SK-N-SH (cell line): ENCODE results near the gene F11R. TPM values are rescaled to one million over a fixed set of nuclear protein-coding genes. Genes with fewer than 3 reads are reported as not detected.
"Not testable (repeated sequence)": the region's sequence is repeated elsewhere in the genome, so short reads cannot be mapped to it uniquely, and the experiment has no call there.

Experiments used
- CTCF ChIA-PET: fragments of 300-600, 350-600 bp; formaldehyde crosslinking; extraction: SDS; loops from one replicate; lab custom pipeline; 2021; lab: Yijun Ruan, JAX
- POLR2A ChIA-PET: fragments of 350-600 bp; sonication (Branson Sonifier 250); formaldehyde crosslinking; extraction: SDS; loops from one replicate; lab custom pipeline; 2020; ENCODE audit warnings: antibody characterized with exemption, inconsistent platforms; lab: Yijun Ruan, JAX
- DNase-seq: peaks from one replicate; pipeline ENCODE4 v3.0.0; 2012
- H2AFZ ChIP-seq: fragments of 200-600 bp; sonication (generic); 2 replicates; pipeline ENCODE4 v1.8.1; 2016; ENCODE audit warnings: antibody characterized with exemption, mild to moderate bottlenecking, low read depth
- H3F3A ChIP-seq: fragments of 200-600 bp; sonication (generic); replicated peaks from 2 replicates; pipeline ENCODE3; 2016; ENCODE audit warnings: antibody characterized with exemption, mild to moderate bottlenecking; ENCODE audit not compliant: insufficient read depth
- H3K27ac ChIP-seq, 2 experiments: fragments of 200-500 bp in 1 of 2; fragments of 200-600 bp in 1 of 2; sonication (Bioruptor generic) in 1 of 2; sonication (generic), shearing (Covaris generic) in 1 of 2; 2 replicates each; pipeline versions ENCODE4 v1.5.1 to v1.6.1; 2014 to 2016; ENCODE audit warnings: low read depth in 2 of 2, inconsistent platforms in 1 of 2, low read length in 1 of 2, mild to moderate bottlenecking in 1 of 2, mixed read lengths in 1 of 2
- H3K27me3 ChIP-seq: fragments of 200-600 bp; sonication (generic), shearing (Covaris generic); 2 replicates; pipeline ENCODE4 v1.6.1; 2016; ENCODE audit warnings: mixed run types; ENCODE audit not compliant: insufficient read depth
- H3K36me3 ChIP-seq, 2 experiments: fragments of 200-500 bp in 1 of 2; fragments of 200-600 bp in 1 of 2; sonication (Bioruptor generic) in 1 of 2; sonication (generic) in 1 of 2; replicated peaks in 1 of 2; 2 replicates each; pipeline versions ENCODE3 to v1.5.1; 2014 to 2016; ENCODE audit warnings: low read length in 1 of 2, mild to moderate bottlenecking in 1 of 2; ENCODE audit not compliant: insufficient read depth in 2 of 2, control insufficient read depth in 1 of 2
- H3K4me1 ChIP-seq, 2 experiments: fragments of 200-500 bp in 1 of 2; fragments of 200-600 bp in 1 of 2; sonication (Bioruptor generic) in 1 of 2; sonication (generic), shearing (Covaris generic) in 1 of 2; 2 replicates each; pipeline versions ENCODE4 v1.5.1 to v1.6.1; 2014 to 2016; ENCODE audit warnings: low read depth in 1 of 2, low read length in 1 of 2, mixed run types in 1 of 2; ENCODE audit not compliant: insufficient read depth in 2 of 2, control insufficient read depth in 1 of 2
- H3K4me2 ChIP-seq: fragments of 200-600 bp; sonication (generic), shearing (Covaris generic); 2 replicates; pipeline ENCODE4 v1.6.1; 2017; ENCODE audit warnings: mixed run types
- H3K4me3 ChIP-seq, 2 experiments: fragments of 200-500 bp in 1 of 2; fragments of 200-600 bp in 1 of 2; sonication (Bioruptor generic) in 1 of 2; sonication (generic), shearing (Covaris generic) in 1 of 2; 2 replicates each; pipeline versions ENCODE4 v1.5.1 to v1.8.1; 2014 to 2016; ENCODE audit warnings: low read depth in 2 of 2, inconsistent platforms in 1 of 2, low read length in 1 of 2, mild to moderate bottlenecking in 1 of 2, mixed read lengths in 1 of 2, moderate library complexity in 1 of 2
- H3K79me2 ChIP-seq: fragments of 200-600 bp; sonication (generic); 2 replicates; pipeline ENCODE4 v1.8.1; 2017; ENCODE audit warnings: mild to moderate bottlenecking; ENCODE audit not compliant: insufficient read depth
- H3K9ac ChIP-seq: fragments of 200-600 bp; sonication (generic); 2 replicates; pipeline ENCODE4 v1.6.1; 2017; ENCODE audit warnings: mixed run types
- H3K9me2 ChIP-seq: fragments of 200-600 bp; sonication (generic); 2 replicates; pipeline ENCODE4 v1.6.1; 2017; ENCODE audit warnings: mixed run types
- H3K9me3 ChIP-seq: fragments of 200-600 bp; sonication (generic); 2 replicates; pipeline ENCODE4 v1.6.1; 2017; ENCODE audit warnings: mixed run types, mild to moderate bottlenecking, moderate library complexity
- H4K20me1 ChIP-seq: fragments of 200-600 bp; sonication (generic); 2 replicates; pipeline ENCODE4 v1.6.1; 2017; ENCODE audit warnings: mild to moderate bottlenecking, mixed run types; ENCODE audit not compliant: insufficient read depth
- CHD2 ChIP-seq: fragments of 150-350 bp; IDR thresholded peaks from 2 replicates; pipeline ENCODE4 v1.6.1; 2018; ENCODE audit warnings: low read length; ENCODE audit not compliant: partially characterized antibody
- ELF1 ChIP-seq: IDR thresholded peaks from 2 replicates; pipeline ENCODE4 v1.4.0; 2012
- FOSL2 ChIP-seq: IDR thresholded peaks from 2 replicates; pipeline ENCODE4 v1.4.0; 2012; ENCODE audit warnings: low read depth, mild to moderate bottlenecking, moderate library complexity, borderline replicate concordance
- FOXM1 ChIP-seq: IDR thresholded peaks from 2 replicates; pipeline ENCODE4 v1.4.0; 2012; ENCODE audit warnings: low read depth, mild to moderate bottlenecking
- GATA2 ChIP-seq: sonication (generic); formaldehyde crosslinking; IDR thresholded peaks from 2 replicates; pipeline ENCODE4 v1.5.0; 2020; ENCODE audit warnings: mild to moderate bottlenecking, missing genetic modification reagents
- MEF2A ChIP-seq: IDR thresholded peaks from 2 replicates; pipeline ENCODE4 v1.4.0; 2012; ENCODE audit warnings: low read depth, borderline replicate concordance
- POLR2AphosphoS5 ChIP-seq: IDR thresholded peaks from 2 replicates; pipeline ENCODE4 v1.6.1; 2012; ENCODE audit warnings: low read depth, low read length
- RAD21 ChIP-seq: IDR thresholded peaks from 2 replicates; pipeline ENCODE4 v1.6.1; 2012; ENCODE audit warnings: mild to moderate bottlenecking, low read length
- REST ChIP-seq: IDR thresholded peaks from 2 replicates; pipeline ENCODE4 v1.6.1; 2012; ENCODE audit warnings: mild to moderate bottlenecking, low read depth, low read length, moderate library complexity
- RFX5 ChIP-seq: IDR thresholded peaks from 2 replicates; pipeline ENCODE4 v1.6.1; 2012; ENCODE audit warnings: mild to moderate bottlenecking, improper control_type of control experiment, low read length
- SIN3A ChIP-seq: IDR thresholded peaks from 2 replicates; pipeline ENCODE4 v1.6.1; 2012; ENCODE audit warnings: low read depth, mild to moderate bottlenecking, low read length, moderate library complexity, borderline replicate concordance
- SMC3 ChIP-seq: IDR thresholded peaks from 2 replicates; pipeline ENCODE4 v1.6.1; 2012; ENCODE audit warnings: low read depth, low read length, improper control_type of control experiment
- TCF12 ChIP-seq: IDR thresholded peaks from 2 replicates; pipeline ENCODE4 v1.4.0; 2012
- USF1 ChIP-seq: IDR thresholded peaks from 2 replicates; pipeline ENCODE4 v1.4.0; 2012; ENCODE audit warnings: low read depth, borderline replicate concordance
- USF2 ChIP-seq: fragments of 150-350 bp; IDR thresholded peaks from 2 replicates; pipeline ENCODE4 v1.6.1; 2017; ENCODE audit warnings: antibody characterized with exemption, low read length, low read depth, borderline replicate concordance
- YY1 ChIP-seq: IDR thresholded peaks from 2 replicates; pipeline ENCODE4 v1.4.0; 2012; ENCODE audit warnings: low read depth, mild to moderate bottlenecking
- WGBS: methylation state at CpG from one replicate; pipeline ENCODE4 v1.1.6; 2017; ENCODE audit warnings: low lambda C conversion rate; 5-methylcytosine and 5-hydroxymethylcytosine counted together
- polyA plus RNA-seq, 3 experiments: library from polyadenylated mRNA; depleted of rRNA; stranded (reverse); fragments of >200 nt; gene quantifications; 2 replicates each; pipeline ENCODE4 v1.2.3, GENCODE V29; 2012
- TF ChIP-seq, protein P1 (sequence below): IDR thresholded peaks from 2 replicates; pipeline ENCODE4 v1.4.0; 2012; ENCODE audit warnings: low read depth

F11R gene
- polyA plus RNA-seq, 1 of the 3 experiments (the other 2 are of a cell fraction), result 9.0 TPM

GRCh38 chr1:161017181-161017580 is 3.8 kb downstream of the F11R start:
- POLR2A ChIA-PET, H3K9me3 ChIP-seq, H3F3A ChIP-seq, H3K4me3 ChIP-seq, H3K4me1 ChIP-seq, H3K27ac ChIP-seq, H2AFZ ChIP-seq, H3K9ac ChIP-seq, H3K27me3 ChIP-seq, H3K4me2 ChIP-seq, H3K9me2 ChIP-seq, DNase-seq, H3K79me2 ChIP-seq, H3K36me3 ChIP-seq, H4K20me1 ChIP-seq: not testable (repeated sequence)
- 59% methylated on average over 7 of the region's 7 CpGs for WGBS
- CTCF ChIA-PET, result interaction anchor here (0.6 kb wide), 1 partner anchor 82 kb away, joined by 3 read pairs; no protein-coding TSS in a partner anchor

- H3K27ac ChIP-seq, H3K9ac ChIP-seq, H3K4me3 ChIP-seq, H4K20me1 ChIP-seq, H3K4me1 ChIP-seq, H3K27me3 ChIP-seq, H3F3A ChIP-seq, CTCF ChIA-PET, H3K9me2 ChIP-seq, H3K36me3 ChIP-seq, H2AFZ ChIP-seq, H3K9me3 ChIP-seq, H3K79me2 ChIP-seq, POLR2A ChIA-PET, DNase-seq, H3K4me2 ChIP-seq: not testable (repeated sequence)
- 53% methylated on average over 1 of the region's 1 CpG for WGBS
These were observed 4.3 kb downstream of the F11R start for GRCh38 chr1:161016683-161017082.

GRCh38 chr1:161013488-161014230 is 7.3 kb downstream of the F11R start:
- Histone ChIP-seq H4K20me1 (no peaks in the 10 kb centered on the region), H3K27ac (no peak overlapping the region), H3K9me2 (no peaks in the 10 kb centered on the region), H3F3A (no peaks in the 10 kb centered on the region), H3K4me3 (no peak overlapping the region), H3K9ac (no peak overlapping the region), H3K27me3 (no peaks in the 10 kb centered on the region), H3K9me3 (no peaks in the 10 kb centered on the region), H3K36me3 (no peaks in the 10 kb centered on the region), H3K4me1 (no peaks in the 10 kb centered on the region), H2AFZ (peak overlapping the region; percentile 48), H3K4me2 (no peak overlapping the region), H3K79me2 (no peaks in the 10 kb centered on the region)
- CTCF ChIA-PET, result interaction anchor here (0.6 to 0.8 kb wide), 3 partner anchors 16 to 371 kb away, joined by 3 read pairs; no protein-coding TSS in a partner anchor
- POLR2A ChIA-PET, result no interaction called here
- DNase-seq, result no peak
- WGBS, result 81% methylated on average over 15 of the region's 15 CpGs
- no peak for TF ChIP-seq POLR2AphosphoS5
- TF ChIP-seq, protein P1, sequence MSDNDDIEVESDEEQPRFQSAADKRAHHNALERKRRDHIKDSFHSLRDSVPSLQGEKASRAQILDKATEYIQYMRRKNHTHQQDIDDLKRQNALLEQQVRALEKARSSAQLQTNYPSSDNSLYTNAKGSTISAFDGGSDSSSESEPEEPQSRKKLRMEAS, result no peak
- no peak for TF ChIP-seq FOXM1
- no peak for TF ChIP-seq TCF12
- no peak for TF ChIP-seq REST
- TF ChIP-seq YY1, result no peak
- no peak for TF ChIP-seq USF2
- TF ChIP-seq ELF1, result no peak
- TF ChIP-seq GATA2, result no peak
- TF ChIP-seq RAD21, result no peak
- no peak for TF ChIP-seq FOSL2
- TF ChIP-seq CHD2, result no peak
- TF ChIP-seq MEF2A, result no peak
- no peak for TF ChIP-seq RFX5
- TF ChIP-seq SIN3A, result no peak
- TF ChIP-seq USF1, result no peak
- no peak for TF ChIP-seq SMC3
